ENCODE measurements around the gene UBA1. TPM values are rescaled to one million over a fixed set of nuclear protein-coding genes. Genes with fewer than 3 reads are reported as not detected.

UBA1 gene
- total RNA-seq, 2 donors from 2014 or later: 236 to 259 TPM

GRCh38 chrX:47179221-47179927 lies 14.3 kb upstream of the UBA1 start:
- no peak for ATAC-seq
- no peak for DNase-seq (ENCODE audit: low spot score in 2 of 2)
- Mint-ChIP-seq H3K9me3 (no peaks in the 10 kb centered on the region), H3K27ac (peak overlapping the region in 1 of 2 donors; percentile 83), H3K36me3 (peaks cover 0 to 4% of the 10 kb centered on the region in 2 donors)

GRCh38 chrX:47179928-47180255 lies 13.7 kb upstream of the UBA1 start:
- DNase-seq (ENCODE audit: low spot score in 2 of 2) (no peak), ATAC-seq (no peak)
- Mint-ChIP-seq H3K36me3 (peaks cover 0 to 4% of the 10 kb centered on the region in 2 donors), H3K27ac (no peak overlapping the region), H3K9me3 (no peaks in the 10 kb centered on the region)

- DNase-seq (ENCODE audit: low spot score in 2 of 2) (no peak), ATAC-seq (no peak)
- Mint-ChIP-seq H3K27ac (no peak overlapping the region), H3K9me3 (no peaks in the 10 kb centered on the region), H3K36me3 (peaks cover 0 to 4% of the 10 kb centered on the region in 2 donors)
Observed at GRCh38 chrX:47180346-47180745, 13.3 kb upstream of the UBA1 start.

- no peaks in the 10 kb centered on the region for H3K9me3 Mint-ChIP-seq
- DNase-seq (ENCODE audit: low spot score in 2 of 2) (no peak), ATAC-seq (no peak)
- H3K36me3 Mint-ChIP-seq: peaks cover 4% of the 10 kb centered on the region in 2 donors
- no peak overlapping the region for H3K27ac Mint-ChIP-seq
Observed at GRCh38 chrX:47181301-47181700, 12.3 kb upstream of the UBA1 start.

- no peaks in the 10 kb centered on the region for H3K9me3 Mint-ChIP-seq
- DNase-seq (ENCODE audit: low spot score in 2 of 2) (no peak), ATAC-seq (no peak)
- H3K36me3 Mint-ChIP-seq: peaks cover 4% of the 10 kb centered on the region in 2 donors
- H3K27ac Mint-ChIP-seq: no peak overlapping the region
Observed at GRCh38 chrX:47182106-47182700, 11.4 kb upstream of the UBA1 start.

GRCh38 chrX:47184486-47184885 lies 9.1 kb upstream of the UBA1 start:
- Mint-ChIP-seq H3K27ac (no peak overlapping the region), H3K36me3 (peaks cover 4% of the 10 kb centered on the region in 2 donors), H3K9me3 (no peaks in the 10 kb centered on the region)
- DNase-seq (ENCODE audit: low spot score in 2 of 2): no peak
- ATAC-seq: no peak

GRCh38 chrX:47185241-47185640 lies 8.4 kb upstream of the UBA1 start:
- H3K27ac Mint-ChIP-seq: peak overlapping the region in 1 of 2 donors; percentile 44
- DNase-seq (ENCODE audit: low spot score in 2 of 2) (no peak), ATAC-seq (no peak)
- H3K36me3 Mint-ChIP-seq: peaks cover 4% of the 10 kb centered on the region in 2 donors
- no peaks in the 10 kb centered on the region for H3K9me3 Mint-ChIP-seq

- Mint-ChIP-seq H3K9me3 (no peaks in the 10 kb centered on the region), H3K27ac (peak overlapping the region in 1 of 2 donors; percentile 22), H3K36me3 (peaks cover 4 to 10% of the 10 kb centered on the region in 2 donors)
- no peak for ATAC-seq
- no peak for DNase-seq (ENCODE audit: low spot score in 2 of 2)
Observed at GRCh38 chrX:47186096-47186740, 7.4 kb upstream of the UBA1 start.

- no peaks in the 10 kb centered on the region for H3K9me3 Mint-ChIP-seq
- DNase-seq (ENCODE audit: low spot score in 2 of 2) (no peak), ATAC-seq (no peak)
- peaks cover 4 to 11% of the 10 kb centered on the region in 2 donors for H3K36me3 Mint-ChIP-seq
- peak overlapping the region; percentile 50 to 81 for H3K27ac Mint-ChIP-seq
Observed at GRCh38 chrX:47187106-47187677, 6.4 kb upstream of the UBA1 start.

GRCh38 chrX:47189906-47190305 lies 3.7 kb upstream of the UBA1 start:
- ATAC-seq: no peak

GRCh38 chrX:47190445-47191269 lies 3.0 kb upstream of the UBA1 start:
- Mint-ChIP-seq H3K36me3 (peaks cover 24% of the 10 kb centered on the region in 2 donors), H3K27ac (peak overlapping the region; percentile 93 to 97), H3K9me3 (no peaks in the 10 kb centered on the region)
- peak; percentile 72 to 83 for DNase-seq (ENCODE audit: low spot score in 2 of 2)
- peak; percentile 81 for ATAC-seq

More at GRCh38 chrX:47189906-47190305, 3.7 kb upstream of the UBA1 start:
- Mint-ChIP-seq H3K27ac (no peak overlapping the region), H3K9me3 (no peaks in the 10 kb centered on the region), H3K36me3 (peaks cover 19 to 23% of the 10 kb centered on the region in 2 donors)
- DNase-seq (ENCODE audit: low spot score in 2 of 2): no peak

GRCh38 chrX:47191331-47191730 lies 2.3 kb upstream of the UBA1 start:
- Mint-ChIP-seq H3K27ac (peak overlapping the region; percentile 93 to 97), H3K36me3 (peaks cover 28 to 31% of the 10 kb centered on the region in 2 donors), H3K9me3 (no peaks in the 10 kb centered on the region)
- ATAC-seq (peak; percentile 11 to 23), DNase-seq (ENCODE audit: low spot score in 2 of 2) (peak in 1 of 2 donors; percentile 19)

- peak overlapping the region in 1 of 2 donors; percentile 93 for H3K27ac Mint-ChIP-seq
- no peaks in the 10 kb centered on the region for H3K9me3 Mint-ChIP-seq
- DNase-seq (ENCODE audit: low spot score in 2 of 2) (no peak), ATAC-seq (no peak)
- peaks cover 30 to 31% of the 10 kb centered on the region in 2 donors for H3K36me3 Mint-ChIP-seq
Observed at GRCh38 chrX:47191806-47192401, 1.7 kb upstream of the UBA1 start.

- no peak for DNase-seq (ENCODE audit: low spot score in 2 of 2)
- no peaks in the 10 kb centered on the region for H3K9me3 Mint-ChIP-seq
Observed at GRCh38 chrX:47194194-47194787, 662 bp downstream of the UBA1 start.

GRCh38 chrX:47196098-47196497 lies 2.5 kb downstream of the UBA1 start:
- Mint-ChIP-seq H3K27ac (peak overlapping the region; percentile 92 to 95), H3K9me3 (no peaks in the 10 kb centered on the region), H3K36me3 (peaks cover 31 to 35% of the 10 kb centered on the region in 2 donors)
- ATAC-seq (no peak), DNase-seq (ENCODE audit: low spot score in 2 of 2) (no peak)

More at GRCh38 chrX:47194194-47194787, 662 bp downstream of the UBA1 start:
- no peak for ATAC-seq
- Mint-ChIP-seq H3K27ac (peak overlapping the region; percentile 95 to 99), H3K36me3 (peaks cover 30 to 36% of the 10 kb centered on the region in 2 donors)

- H3K36me3 Mint-ChIP-seq: peaks cover 29 to 35% of the 10 kb centered on the region in 2 donors
- peak overlapping the region; percentile 29 to 95 for H3K27ac Mint-ChIP-seq
- H3K9me3 Mint-ChIP-seq: no peaks in the 10 kb centered on the region
- ATAC-seq (no peak), DNase-seq (ENCODE audit: low spot score in 2 of 2) (no peak)
Observed at GRCh38 chrX:47197526-47197925, 3.9 kb downstream of the UBA1 start.

All from activated naive CD4-positive, alpha-beta T cell treated with anti-CD3 and anti-CD28 coated beads, Interleukin-2, amount 50 U/mL, for 72 hours (primary cell).